ES-I3 (cell line): ENCODE data around the gene MAMDC4.

Experiments used
- H3K36me3 ChIP-seq: 2 replicates; pipeline ENCODE4 v1.6.1; 2013; ENCODE audit warnings: mild to moderate bottlenecking, low read length, control low read depth, moderate library complexity; ENCODE audit not compliant: insufficient read depth
- H3K4me1 ChIP-seq: 2 replicates; pipeline ENCODE4 v1.6.1; 2013; ENCODE audit warnings: mild to moderate bottlenecking, control low read depth, low read length; ENCODE audit not compliant: insufficient read depth
- H3K9ac ChIP-seq: 2 replicates; pipeline ENCODE4 v1.6.1; 2013; ENCODE audit warnings: low read depth, mild to moderate bottlenecking, low read length, moderate library complexity
- H3K9me3 ChIP-seq: 2 replicates; pipeline ENCODE4 v1.6.1; 2013; ENCODE audit warnings: mild to moderate bottlenecking, low read length, moderate library complexity; ENCODE audit not compliant: control insufficient read depth, insufficient read depth

MAMDC4 gene

DNA sequence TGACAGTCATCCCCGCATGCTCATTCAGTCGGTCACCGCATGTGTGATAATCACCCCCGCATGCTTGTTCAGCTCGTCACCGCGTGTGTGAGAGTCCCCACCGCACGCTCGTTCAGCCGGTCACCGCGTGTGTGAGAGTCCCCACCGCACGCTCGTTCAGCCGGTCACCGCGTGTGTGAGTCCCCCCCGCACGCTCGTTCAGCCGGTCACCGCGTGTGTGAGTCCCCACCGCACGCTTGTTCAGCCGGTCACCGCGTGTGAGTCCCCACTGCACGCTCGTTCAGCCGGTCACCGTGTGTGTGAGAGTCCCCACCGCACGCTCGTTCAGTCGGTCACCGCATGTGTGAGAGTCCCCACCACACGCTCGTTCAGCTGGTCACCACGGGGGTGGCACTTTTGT lies 37.7 kb downstream of the MAMDC4 start:
- H3K9ac ChIP-seq, result no peak overlapping the region
- no peaks in the 10 kb centered on the region for H3K36me3 ChIP-seq
- no peaks in the 10 kb centered on the region for H3K4me1 ChIP-seq
- no peaks in the 10 kb centered on the region for H3K9me3 ChIP-seq

DNA sequence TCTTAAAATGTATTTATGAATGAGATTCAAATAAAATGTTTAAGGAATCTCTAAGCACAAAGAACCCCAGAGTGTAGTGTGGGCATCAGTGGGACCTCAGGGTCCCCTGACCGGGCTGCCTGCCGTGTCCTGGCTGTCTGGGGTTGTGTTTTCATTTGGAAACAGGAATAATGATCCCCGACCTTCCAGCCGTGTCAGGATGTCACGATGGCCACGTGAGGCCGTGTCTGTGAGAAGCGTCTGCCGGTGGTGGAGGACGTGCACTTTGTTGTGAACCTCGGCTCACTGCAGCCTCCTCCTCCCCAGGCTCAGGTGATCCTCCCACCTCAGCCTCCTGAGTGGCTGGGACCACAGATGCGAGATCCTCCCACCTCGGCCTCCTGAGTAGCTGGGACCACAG lies 38.5 kb downstream of the MAMDC4 start:
- H3K9me3 ChIP-seq, result no peaks in the 10 kb centered on the region
- H3K9ac ChIP-seq, result no peak overlapping the region
- no peaks in the 10 kb centered on the region for H3K36me3 ChIP-seq
- H3K4me1 ChIP-seq, result no peaks in the 10 kb centered on the region

DNA sequence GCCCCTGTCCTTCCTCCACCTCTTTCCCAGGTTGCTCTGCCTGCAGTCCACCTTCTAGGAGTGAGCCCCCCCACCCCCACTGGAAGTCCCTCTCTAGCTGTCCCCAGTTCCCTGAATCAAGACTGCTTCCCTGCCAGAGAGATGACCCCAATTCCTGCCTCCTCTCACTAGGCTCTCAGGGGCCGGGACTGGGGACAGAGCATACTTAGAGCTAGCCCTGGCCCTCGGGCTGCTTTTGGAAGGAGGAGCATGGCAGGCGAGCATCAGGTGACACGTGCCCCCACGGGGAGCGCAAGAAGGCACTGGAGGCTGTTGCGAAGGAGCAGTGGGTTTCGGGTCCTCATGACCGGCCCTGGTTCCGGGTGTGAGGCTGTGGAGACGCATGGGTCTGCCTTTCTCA lies 43.9 kb downstream of the MAMDC4 start:
- H3K9ac ChIP-seq, result no peak overlapping the region
- no peaks in the 10 kb centered on the region for H3K4me1 ChIP-seq
- peaks cover 13% of the 10 kb centered on the region for H3K36me3 ChIP-seq
- no peaks in the 10 kb centered on the region for H3K9me3 ChIP-seq

DNA sequence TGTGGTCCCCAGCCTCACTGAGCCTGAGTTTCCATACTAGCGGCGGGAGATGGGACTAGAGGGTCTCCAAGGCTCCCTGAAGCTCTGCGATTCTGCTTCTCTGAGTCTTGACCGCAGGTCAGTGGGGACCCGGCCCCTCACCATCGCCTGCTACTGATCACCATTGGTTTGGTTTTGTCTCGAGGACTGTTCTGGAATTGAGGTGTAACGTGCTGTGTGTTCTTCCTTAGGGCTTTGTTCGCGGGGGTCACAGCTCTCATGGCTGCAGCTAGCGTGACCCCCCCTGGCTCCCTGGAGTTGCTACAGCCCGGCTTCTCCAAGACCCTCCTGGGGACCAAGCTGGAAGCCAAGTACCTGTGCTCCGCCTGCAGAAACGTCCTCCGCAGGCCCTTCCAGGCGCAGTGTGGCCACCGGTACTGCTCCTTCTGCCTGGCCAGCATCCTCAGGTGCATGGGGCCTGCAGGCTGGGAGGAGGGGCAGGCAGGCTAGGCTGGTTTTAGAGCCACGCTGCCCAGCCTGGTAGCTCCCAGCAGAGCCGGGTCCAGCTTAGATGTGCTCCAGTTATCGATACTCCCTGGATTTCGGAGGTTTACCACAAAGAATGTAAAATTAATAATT lies 46.4 kb downstream of the MAMDC4 start:
- Histone ChIP-seq H3K4me1 (peaks cover 4% of the 10 kb centered on the region; the same call in 1 of the 2 replicates), H3K36me3 (peaks cover 25% of the 10 kb centered on the region), H3K9ac (no peak overlapping the region)

DNA sequence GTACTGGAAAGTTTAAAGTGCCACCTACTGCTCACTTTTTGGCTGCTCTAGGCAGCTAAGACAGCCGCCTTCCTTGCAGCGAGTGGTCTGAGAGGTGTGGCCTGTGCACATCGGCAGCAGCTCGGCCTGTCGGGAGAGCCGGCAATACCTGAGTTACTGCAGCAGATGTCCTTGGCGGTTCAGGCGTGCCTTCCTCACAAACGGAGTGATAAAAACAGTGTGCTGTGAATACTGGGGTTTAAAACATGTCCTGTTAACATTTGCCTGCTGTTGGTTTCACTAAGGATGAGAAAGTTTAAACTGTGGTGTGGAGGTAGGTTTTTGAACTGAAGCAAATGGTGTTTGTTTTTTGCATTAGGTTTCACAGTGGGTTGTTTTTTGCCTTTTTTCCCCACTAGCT lies 47.0 kb downstream of the MAMDC4 start:
- H3K4me1 ChIP-seq, result peaks cover 4% of the 10 kb centered on the region; the same call in 1 of the 2 replicates
- no peaks in the 10 kb centered on the region for H3K9me3 ChIP-seq
- H3K36me3 ChIP-seq, result peaks cover 25% of the 10 kb centered on the region
- H3K9ac ChIP-seq, result no peak overlapping the region

More for the DNA sequence above, 46.4 kb downstream of the MAMDC4 start:
- no peaks in the 10 kb centered on the region for H3K9me3 ChIP-seq

DNA sequence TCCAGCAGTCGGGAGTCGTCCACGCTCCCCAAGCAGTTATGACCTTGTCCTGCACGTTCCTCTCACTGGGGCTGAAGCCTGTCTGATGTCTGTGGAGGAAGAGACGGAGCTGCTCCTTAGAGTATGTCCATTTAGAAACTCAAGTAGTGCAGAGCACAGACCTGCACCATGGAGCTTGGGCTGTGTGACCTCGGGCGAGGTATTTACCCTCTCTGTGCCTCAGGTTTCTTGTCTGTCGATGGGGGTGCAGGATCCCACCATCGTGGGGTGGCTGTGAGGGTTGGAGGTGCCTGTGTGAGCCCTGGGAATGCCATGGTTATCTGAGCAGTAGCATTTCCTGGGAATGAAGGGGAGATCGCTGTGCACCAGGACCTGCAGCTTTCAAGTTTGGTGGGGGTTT lies 48.4 kb downstream of the MAMDC4 start:
- Histone ChIP-seq H3K4me1 (peaks cover 4% of the 10 kb centered on the region; the same call in 1 of the 2 replicates), H3K36me3 (peaks cover 25% of the 10 kb centered on the region), H3K9ac (no peak overlapping the region), H3K9me3 (no peaks in the 10 kb centered on the region)

DNA sequence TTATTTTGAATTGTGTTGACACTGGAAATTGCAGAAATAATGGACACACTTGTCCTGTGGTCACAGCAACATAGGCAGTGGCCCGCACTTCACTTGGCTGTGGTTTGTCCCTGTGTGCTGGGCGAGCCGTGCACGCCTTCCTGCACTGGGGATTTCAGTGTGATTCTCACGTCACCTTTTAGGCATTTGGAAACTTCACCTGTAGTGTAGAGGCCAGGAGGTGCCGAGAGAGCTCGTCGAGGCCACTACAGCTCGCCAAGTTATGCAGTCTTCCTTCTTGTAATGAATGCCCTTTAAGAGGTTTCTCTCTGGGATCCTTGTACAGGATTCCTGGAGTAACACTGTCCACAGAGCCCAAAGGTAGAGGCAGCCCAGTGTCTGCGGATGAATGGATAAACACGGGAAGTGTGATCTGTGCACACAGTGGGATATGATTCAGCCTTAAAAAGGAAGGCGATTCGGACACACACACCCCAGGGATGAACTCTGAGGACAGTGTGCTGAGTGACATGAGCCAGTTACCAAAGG lies 48.9 kb downstream of the MAMDC4 start:
- H3K4me1 ChIP-seq, result peaks cover 4% of the 10 kb centered on the region; the same call in 1 of the 2 replicates
- no peak overlapping the region for H3K9ac ChIP-seq
- H3K36me3 ChIP-seq, result peaks cover 25% of the 10 kb centered on the region
- no peaks in the 10 kb centered on the region for H3K9me3 ChIP-seq

DNA sequence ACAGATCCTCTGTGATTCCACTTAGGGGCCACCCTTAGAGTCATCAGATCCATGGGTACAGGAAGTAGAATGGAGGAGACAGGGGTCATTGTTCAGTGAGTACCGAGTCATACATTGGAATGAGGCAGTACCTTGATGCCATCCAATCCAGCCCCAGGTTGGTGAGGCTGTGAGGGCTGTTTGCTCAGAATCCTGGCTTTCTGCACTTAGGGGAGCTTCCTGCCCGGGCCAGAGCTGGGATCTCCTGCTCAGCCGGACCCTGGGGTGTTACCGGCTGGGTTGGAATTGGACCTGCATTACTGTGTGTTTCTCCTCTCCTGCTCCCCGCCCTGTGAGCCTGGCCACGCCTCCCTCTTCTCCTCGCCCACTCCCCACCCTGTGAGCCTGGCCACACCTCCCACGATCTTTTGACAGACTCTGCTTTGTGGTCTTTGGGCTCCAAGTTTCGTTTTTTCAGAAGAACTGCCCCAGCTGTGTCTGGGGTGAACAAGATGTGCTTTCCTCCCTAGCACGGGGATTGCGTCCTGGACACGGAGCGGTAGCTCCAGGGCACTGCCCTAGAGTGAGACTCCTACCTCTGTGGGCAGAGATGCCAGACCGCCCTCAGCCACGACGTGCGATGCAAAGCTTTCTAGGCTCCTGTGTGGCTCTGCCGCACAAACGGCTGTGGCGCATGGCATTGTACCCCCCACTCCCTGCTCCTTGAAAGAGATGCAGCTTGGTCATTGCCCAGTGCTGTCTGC lies 49.5 kb downstream of the MAMDC4 start:
- H3K9me3 ChIP-seq, result no peaks in the 10 kb centered on the region
- peaks cover 25% of the 10 kb centered on the region for H3K36me3 ChIP-seq
- peaks cover 4% of the 10 kb centered on the region; the same call in 1 of the 2 replicates for H3K4me1 ChIP-seq
- H3K9ac ChIP-seq, result no peak overlapping the region

DNA sequence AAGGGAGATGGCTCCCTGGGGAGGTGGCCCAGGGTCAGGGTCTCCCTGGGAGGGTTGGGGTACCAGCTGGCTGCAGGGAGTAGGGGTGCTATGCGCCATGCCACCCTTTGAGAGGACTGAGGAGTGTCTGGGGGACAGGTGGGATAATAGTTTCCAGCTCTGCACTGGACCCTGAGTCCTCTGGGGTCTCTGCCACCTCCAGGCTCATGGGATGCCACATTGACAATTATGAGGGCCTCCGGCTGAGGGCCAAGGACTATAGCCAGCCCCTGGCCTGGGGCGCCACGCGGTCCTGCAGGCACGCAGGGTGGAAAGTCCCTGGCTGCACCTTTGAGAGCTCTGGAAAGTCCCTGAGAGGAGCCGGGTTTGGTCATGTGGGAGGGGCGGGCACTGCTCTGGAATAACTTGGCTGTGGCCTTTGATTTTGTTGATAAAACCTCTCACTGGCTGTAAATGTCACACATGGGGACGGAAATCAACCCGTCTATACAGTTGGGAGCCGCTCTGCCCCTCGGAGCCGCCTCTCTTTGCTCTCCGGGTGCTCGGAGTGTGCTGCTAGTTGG lies 50.2 kb downstream of the MAMDC4 start:
- H3K4me1 ChIP-seq, result peaks cover 4% of the 10 kb centered on the region; the same call in 1 of the 2 replicates
- peaks cover 25% of the 10 kb centered on the region for H3K36me3 ChIP-seq
- H3K9ac ChIP-seq, result no peak overlapping the region
- H3K9me3 ChIP-seq, result no peaks in the 10 kb centered on the region

DNA sequence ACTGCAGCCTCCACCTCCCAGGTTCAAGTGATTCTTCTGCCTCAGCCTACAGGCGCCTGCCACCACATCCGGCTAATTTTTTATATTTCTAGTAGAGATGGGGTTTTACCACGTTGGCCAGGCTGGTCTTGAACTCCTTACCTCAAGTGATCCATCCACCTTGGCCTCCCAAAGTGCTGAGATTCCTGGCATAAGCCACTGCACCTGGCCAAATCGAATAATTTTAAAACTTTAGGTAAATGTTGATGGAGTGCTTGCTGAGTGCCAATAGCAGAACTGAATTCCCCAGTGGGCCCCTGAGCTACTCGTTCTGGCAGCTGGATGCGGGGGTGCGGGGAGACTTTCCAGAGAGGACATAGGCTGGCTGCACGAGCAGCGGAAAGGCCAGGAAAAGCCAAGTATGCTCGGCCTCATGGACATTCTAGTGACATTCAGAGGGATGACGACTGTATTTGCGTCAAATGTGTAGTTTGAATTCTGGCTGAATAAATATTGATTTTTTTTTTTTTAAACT lies 51.0 kb downstream of the MAMDC4 start:
- no peaks in the 10 kb centered on the region for H3K9me3 ChIP-seq
- no peak overlapping the region for H3K9ac ChIP-seq
- H3K4me1 ChIP-seq, result peaks cover 4% of the 10 kb centered on the region; the same call in 1 of the 2 replicates
- H3K36me3 ChIP-seq, result peaks cover 25% of the 10 kb centered on the region

DNA sequence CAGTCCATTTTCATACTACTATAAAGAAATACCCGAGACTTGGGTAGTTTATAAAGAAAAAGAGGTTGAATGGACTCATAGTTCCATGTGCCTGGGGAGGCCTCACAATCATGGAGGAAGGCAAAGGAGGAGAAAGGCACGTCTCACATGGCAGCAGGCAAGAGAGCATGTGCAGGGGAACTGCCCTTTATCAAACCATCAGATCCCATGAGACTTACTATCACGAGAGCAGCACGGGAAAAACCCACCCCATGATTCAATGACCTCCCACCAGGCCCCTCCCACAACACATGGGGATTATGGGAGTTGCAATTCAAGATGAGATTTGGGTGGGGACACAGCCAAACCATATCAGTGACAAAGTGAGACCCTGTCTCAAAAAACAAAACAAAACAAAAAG lies 54.1 kb downstream of the MAMDC4 start:
- no peak overlapping the region for H3K9ac ChIP-seq
- H3K4me1 ChIP-seq, result peaks cover 2% of the 10 kb centered on the region; the same call in 1 of the 2 replicates
- peaks cover 10% of the 10 kb centered on the region; the same call in 1 of the 2 replicates for H3K36me3 ChIP-seq
- H3K9me3 ChIP-seq, result no peaks in the 10 kb centered on the region

DNA sequence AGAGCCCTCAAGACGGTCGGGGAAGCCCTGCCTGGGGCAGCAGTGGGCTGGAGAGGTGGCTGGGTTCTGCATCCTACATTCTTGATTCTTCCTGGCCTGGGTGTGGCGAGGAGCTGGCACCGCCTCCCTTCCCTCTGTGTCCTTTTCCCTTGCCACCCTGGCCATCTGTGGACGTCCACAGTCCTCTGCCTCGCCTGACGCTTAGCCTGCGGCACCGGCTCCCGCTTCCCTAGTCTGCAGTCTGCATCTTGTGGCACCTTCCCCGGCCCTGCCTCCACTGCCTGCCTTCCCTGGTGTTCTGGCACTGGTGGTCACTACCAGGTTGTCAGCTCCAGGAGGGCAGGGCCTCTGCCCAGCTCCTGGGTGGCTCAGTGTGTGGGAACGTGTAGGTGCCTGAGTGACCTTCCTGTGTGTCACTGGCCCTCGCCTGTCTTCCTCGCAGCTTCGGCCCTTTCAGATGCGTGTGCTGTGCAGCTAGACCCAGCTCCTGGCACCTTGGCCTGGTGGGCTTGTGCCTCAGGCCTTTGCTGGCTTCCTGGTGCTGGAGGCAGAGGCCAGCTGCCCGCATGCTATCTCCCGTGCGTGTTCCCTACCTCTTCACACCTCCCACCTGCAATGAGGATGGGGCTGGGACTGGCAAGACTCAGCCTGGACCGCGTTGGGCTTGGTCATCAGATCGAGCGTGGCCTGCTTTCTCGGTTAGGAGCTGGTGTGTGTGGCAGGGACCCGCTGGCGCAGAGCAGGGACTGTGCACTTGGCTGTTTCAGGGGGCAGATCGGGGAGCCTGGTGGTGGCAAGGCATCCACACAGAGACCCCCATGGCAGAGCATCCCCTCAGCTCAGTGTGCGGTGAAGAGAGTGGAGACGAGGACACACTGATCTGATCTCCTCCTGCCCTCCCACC lies 55.1 kb downstream of the MAMDC4 start:
- H3K36me3 ChIP-seq, result peaks cover 4% of the 10 kb centered on the region; the same call in 1 of the 2 replicates
- H3K4me1 ChIP-seq, result no peaks in the 10 kb centered on the region
- H3K9ac ChIP-seq, result no peak overlapping the region
- no peaks in the 10 kb centered on the region for H3K9me3 ChIP-seq
